Measurements from ENCODE around the gene FASN.
"Not testable (repeated sequence)": the region's sequence is repeated elsewhere in the genome, so short reads cannot be mapped to it uniquely, and the experiment has no call there.

Gene FASN

DNA sequence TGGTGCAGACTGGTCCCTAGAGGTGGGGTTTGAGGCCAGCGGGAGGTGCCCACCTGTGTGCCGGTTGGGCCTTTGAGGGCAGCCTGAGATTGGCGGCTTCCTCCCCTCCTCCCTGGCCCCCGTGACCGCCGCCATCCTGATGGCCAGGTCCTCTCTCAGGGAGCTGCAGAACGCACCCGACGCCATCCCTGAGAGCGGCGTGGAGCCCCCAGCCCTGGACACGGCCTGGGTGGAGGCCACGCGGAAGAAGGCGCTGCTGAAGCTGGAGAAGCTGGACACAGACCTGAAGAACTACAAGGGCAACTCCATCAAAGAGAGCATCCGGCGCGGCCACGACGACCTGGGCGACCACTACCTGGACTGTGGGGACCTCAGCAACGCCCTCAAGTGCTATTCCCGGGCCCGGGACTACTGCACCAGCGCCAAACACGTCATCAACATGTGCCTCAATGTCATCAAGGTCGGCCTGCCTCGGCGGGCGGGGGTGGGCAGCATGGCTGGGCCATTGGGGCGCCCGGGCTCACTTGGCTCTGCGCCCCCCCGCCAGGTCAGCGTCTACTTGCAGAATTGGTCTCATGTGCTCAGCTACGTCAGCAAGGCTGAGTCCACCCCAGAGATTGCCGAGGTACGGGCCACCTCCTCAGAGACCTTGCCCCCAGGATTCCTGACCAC is 43.5 kb downstream of the FASN start:
- DNase-seq = no peak

GRCh38 chr17:82053556-82054263 is 44.3 kb downstream of the FASN start:
- DNase-seq = no peak

DNA sequence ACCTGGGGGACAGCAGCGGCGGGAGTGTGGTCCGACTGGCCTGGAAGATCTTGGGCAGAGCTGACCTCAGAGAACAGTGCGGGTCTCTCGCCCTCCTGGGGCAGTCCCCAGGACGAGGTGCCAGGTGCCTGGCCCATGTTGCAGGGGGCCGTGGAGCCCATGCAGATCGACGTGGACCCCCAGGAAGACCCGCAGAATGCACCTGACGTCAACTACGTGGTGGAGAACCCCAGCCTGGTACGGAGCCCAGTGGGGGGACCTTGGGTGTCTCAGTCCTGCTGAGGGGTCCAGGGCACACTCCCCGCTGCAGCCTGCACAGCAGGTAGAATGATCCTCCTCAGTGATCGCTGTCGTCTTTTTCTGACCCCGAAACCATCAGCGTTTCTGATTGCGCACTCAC is 44.9 kb downstream of the FASN start:
- DNase-seq = no peak

DNA sequence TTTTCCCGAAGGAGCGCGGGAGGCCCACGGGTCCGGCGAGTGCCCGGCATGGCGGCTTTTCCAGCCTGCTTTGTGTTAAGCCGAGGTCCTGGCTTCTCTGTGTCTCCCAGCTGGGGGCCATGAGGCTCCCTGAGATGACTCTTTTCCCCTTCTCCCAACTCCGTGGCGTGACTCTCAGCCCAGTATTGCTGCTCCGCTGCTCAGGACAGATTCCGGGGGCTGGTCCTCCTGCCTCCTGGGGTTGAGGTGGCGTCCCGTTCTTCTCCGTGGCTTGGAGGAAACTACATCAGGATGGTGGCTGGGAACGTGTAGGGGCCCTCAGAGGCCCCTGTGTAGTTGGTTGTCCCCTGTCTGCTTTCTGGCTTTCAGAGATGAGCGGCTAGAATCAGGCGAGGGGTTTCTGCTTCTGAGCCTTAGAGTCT is 45.4 kb downstream of the FASN start:
- DNase-seq = no peak

GRCh38 chr17:82051776-82052637 is 46.0 kb downstream of the FASN start, which contains the start of the genes GPS1 and RFNG:
GPS1 (plus strand) TSS chr17:82051898; CDS start chr17:82051932, 34 bp downstream.
RFNG (minus strand) TSS chr17:82051811; CDS start chr17:82051766, 45 bp downstream.
- peak; percentile 24 for DNase-seq

- no peak for DNase-seq
Measured at GRCh38 chr17:82050761-82051641, 47.0 kb downstream of the FASN start.

GRCh38 chr17:82050152-82050760 is 47.8 kb downstream of the FASN start:
- DNase-seq = no peak

- DNase-seq = no peak
Measured at GRCh38 chr17:82049521-82049971, 48.5 kb downstream of the FASN start.

DNA sequence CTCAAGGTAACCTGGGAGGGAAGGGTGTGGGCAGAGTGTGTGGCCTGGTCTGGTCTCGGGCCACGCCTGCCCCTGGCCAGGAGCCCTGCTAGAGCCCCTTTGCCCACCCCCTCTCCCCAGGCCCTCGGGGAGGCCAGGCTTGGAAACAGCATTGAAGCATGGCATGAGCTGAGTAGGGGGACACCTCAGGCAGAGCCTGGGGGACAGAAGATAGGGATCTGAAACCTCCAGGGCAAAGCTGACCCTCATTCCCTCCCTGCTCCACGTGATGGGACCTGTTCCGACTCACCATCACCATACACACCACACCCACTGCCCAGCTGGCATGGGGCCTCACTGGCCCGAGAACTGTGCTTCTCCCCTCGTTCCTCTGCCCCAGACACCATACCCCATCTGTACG is 48.9 kb downstream of the FASN start:
- DNase-seq = no peak

DNA sequence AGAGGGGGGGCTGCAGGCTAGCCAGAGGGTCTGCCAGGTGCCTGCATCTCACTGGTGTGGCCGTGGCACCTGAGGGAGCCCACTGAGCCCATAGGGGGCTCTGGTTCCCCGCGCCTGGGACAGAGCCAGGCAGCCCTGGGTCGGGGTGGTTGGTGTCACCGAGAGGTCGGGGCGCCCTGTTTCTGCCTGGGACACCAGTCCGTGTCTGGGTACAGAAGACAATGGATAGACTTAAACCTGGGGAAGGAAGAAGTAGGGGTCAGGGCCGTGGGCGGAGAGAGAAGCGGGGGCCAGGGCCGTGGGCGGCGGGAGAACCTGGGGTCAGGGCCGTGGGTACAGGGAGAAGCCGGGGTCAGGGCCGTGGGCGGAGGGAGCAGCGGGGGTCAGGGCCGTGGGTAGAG is 49.5 kb downstream of the FASN start:
- DNase-seq = no peak

DNA sequence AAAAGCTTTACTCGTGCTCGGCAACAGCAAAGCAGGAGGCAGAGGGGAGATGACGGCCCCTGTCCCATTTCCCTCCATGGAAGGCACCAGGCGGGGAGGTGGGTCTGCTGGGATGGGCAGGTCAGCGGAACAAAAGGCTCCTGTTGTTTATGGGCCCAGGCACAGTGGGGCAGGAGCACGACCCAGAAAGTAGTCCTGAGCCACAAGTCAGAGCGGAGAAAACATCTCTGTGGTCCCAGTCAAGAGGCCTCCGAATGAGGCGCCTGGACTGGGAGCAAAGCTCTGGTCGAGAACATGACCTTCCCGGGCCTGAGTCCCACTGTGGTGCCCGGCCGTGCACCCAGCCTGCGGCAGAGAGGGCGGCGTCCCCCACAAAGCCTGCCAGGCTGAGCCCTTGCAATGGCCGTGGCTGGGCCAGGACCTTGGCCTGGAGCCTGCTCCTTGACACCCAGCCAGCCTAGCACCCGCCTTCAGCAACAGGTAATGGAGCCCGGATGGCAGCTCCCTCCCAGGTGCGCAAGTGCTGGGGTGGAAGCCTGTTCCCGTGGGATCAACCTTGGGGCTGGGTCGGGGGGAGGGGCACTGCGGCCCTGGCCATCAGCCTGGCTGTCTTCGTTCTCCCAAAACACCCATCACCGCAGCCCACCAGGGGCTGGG is 50.0 kb downstream of the FASN start:
- no peak for DNase-seq

DNA sequence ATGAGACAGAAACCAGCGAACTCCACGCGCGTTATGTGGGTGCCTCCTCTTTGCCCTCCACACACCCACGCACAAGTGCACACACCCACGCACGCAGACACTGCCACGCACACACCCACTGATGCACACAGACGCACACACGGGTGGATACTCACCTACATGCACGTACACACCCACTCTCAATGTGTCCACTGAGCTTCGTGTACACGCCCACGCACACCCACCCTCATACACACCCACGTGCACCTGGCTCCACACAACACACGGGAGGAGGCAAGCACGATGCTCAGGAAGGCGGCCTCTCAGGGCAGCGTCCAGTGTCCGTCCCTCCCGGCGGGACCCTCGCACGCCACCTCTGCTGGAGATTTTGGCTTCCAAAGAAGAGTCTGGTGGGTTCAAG is 50.7 kb downstream of the FASN start:
- no peak for DNase-seq

- DNase-seq = no peak
Measured at GRCh38 chr17:82046903-82047302, 51.1 kb downstream of the FASN start.

GRCh38 chr17:82045936-82046484 is 52.0 kb downstream of the FASN start:
- no peak for DNase-seq

GRCh38 chr17:82043507-82043906 is 54.5 kb downstream of the FASN start:
- no peak for DNase-seq

DNA sequence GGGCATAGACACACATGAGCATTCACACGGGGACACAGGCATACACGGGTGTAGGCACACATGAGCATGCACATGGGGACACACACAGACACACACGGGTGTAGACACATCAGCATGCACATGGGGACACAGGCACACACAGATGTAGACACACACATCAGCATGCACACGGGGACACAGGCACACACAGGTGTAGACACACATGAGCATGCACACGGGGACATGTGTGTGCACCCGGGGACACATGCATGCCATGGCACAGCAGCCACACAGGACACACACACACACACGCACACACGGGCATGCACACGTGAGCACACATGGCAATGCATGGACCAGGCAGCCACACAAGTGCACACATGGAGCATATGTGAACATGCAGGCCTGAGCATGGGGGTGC is 55.4 kb downstream of the FASN start:
- DNase-seq = no peak

DNA sequence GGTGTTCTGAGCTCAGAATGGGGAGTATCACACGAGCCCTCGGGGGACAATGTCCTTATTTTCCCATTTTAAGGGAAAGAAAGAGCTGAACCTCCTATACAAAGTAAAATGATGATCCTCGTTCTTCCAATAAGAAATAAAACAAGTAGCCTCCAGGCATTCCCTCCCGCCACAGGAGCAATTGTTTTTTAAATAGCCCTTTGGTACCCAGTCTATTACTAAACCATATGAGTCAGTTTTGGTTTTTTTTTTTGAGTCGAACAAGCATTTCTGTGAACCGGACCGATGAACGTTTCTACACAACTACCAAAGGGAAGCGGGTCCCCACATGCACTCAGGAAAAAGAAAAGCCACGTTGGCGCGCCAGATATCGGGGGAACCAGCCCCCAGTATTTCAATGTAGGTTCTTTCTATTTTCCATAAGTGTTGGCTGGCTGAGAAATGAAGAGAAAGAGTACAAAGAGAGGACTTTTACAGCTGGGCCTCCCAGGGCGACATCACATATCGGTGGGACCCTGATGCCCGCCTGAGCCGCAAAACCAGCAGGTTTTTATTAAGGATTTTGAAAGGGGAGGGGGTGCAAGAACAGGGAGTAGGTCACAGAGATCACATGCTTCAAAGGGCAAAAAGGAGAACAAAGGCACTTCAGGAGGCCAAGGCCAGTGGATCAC is 56.8 kb downstream of the FASN start:
- no peak for DNase-seq

DNA sequence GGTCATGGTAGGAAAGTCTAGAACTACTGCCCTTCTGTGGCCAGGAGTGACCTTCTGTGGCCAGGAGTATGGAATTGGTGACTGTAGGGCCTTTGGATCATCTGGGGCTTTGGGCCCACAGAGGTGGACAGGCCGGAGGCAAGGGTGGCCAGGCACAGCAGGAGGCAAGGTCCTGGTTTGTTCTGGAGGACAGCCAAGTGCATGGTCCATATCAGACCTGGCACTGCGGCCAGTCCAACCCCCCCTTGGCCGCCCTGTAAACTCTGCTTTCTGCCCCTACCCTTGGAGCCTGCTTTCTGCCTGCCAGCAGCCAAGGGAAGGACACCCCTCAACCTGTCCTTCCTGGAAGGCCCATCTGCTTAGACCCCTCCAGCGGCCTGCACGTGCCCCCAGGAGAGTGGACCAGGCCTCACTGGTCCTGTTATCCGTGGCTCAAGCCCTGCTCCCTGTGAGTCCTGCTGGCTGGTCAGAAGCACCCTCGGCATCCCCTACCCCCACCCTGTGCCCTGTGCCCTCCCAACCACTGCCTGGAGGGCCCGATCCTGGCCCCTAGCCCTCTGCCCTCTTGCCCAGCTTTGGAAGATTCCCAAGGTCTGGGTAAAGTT is 58.2 kb downstream of the FASN start:
- no peak for DNase-seq

GRCh38 chr17:82038796-82039409 is 59.1 kb downstream of the FASN start:
- DNase-seq = not testable (repeated sequence)

DNA sequence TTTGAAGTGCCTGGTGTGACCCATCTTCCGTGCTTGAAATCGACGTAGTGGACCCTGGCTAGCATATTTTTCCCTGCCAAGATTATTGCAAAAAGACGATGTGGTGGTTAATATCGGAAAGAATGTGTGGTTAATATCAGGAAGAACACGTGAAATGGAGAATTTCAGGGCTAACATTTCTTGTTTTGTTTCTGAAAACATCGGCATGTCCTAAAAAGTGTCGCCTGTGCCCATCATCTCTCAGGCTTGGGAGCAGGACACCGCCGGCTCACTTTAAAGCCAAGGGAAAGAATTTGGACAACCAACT is 60.2 kb downstream of the FASN start:
- no peak for DNase-seq

Measured in NCI-H1694 treated with DMSO at 0.1 percent for 48 hours (cell line).